Spleen (tissue), 11 donors: ENCODE data around the gene PHLDB1. TPM values are rescaled to one million over a fixed set of nuclear protein-coding genes. Genes with fewer than 3 reads are reported as not detected.

Experiments used
- DNase-seq: peaks from one replicate; pipeline ENCODE4 v3.0.0-alpha.2; 2020
- H3K27ac ChIP-seq, 8 donors: fragments of 200-600 bp; sonication (generic) in 7 of 8; 1 replicate in 4 of 8; 2 replicates in 4 of 8; pipeline versions ENCODE4 v1.5.0 to v1.8.0; 2016 to 2021; ENCODE audit warnings: inconsistent platforms in 4 of 8, mild to moderate bottlenecking in 4 of 8, moderate library complexity in 1 of 8
- H3K27me3 ChIP-seq, 7 donors: fragments of 200-600 bp; sonication (generic) in 6 of 7; replicated peaks in 1 of 7; 1 replicate in 4 of 7; 2 replicates in 3 of 7; pipeline versions ENCODE4 v1.5.0 to v1.8.0; 2016 to 2021; ENCODE audit warnings: inconsistent platforms in 3 of 7, mild to moderate bottlenecking in 1 of 7
- H3K36me3 ChIP-seq, 6 donors: fragments of 200-600 bp; sonication (generic) in 5 of 6; 1 replicate in 4 of 6; 2 replicates in 2 of 6; pipeline versions ENCODE4 v1.5.0 to v1.8.0; 2016 to 2021; ENCODE audit warnings: inconsistent platforms in 2 of 6
- H3K4me1 ChIP-seq, 6 donors: fragments of 200-600 bp; sonication (generic) in 5 of 6; 1 replicate in 3 of 6; 2 replicates in 3 of 6; pipeline versions ENCODE4 v1.5.0 to v1.8.0; 2016 to 2021; ENCODE audit warnings: inconsistent platforms in 3 of 6
- H3K4me3 ChIP-seq, 8 donors: fragments of 200-600 bp; sonication (generic) in 7 of 8; 1 replicate in 4 of 8; 2 replicates in 4 of 8; pipeline versions ENCODE4 v1.5.0 to v1.8.0; 2016 to 2021; ENCODE audit warnings: inconsistent platforms in 4 of 8, mild to moderate bottlenecking in 4 of 8, moderate library complexity in 2 of 8
- H3K9me3 ChIP-seq, 8 donors: fragments of 200-600 bp; sonication (generic) in 7 of 8; 1 replicate in 4 of 8; 2 replicates in 4 of 8; pipeline versions ENCODE4 v1.5.0 to v1.8.0; 2016 to 2021; ENCODE audit warnings: inconsistent platforms in 4 of 8
- POLR2A ChIP-seq, 3 donors: fragments of 450-650 bp; IDR thresholded peaks; one replicate each; pipeline ENCODE4 v1.5.1; 2017; ENCODE audit warnings: antibody characterized with exemption in 3 of 3, mild to moderate bottlenecking in 1 of 3
- POLR2AphosphoS5 ChIP-seq, 3 donors: sonication (generic); formaldehyde crosslinking; IDR thresholded peaks; one replicate each; pipeline ENCODE4 v1.5.1; 2017; ENCODE audit warnings: antibody characterized with exemption in 3 of 3
- WGBS, 5 donors: extraction: QIAGEN DNeasy Blood & Tissue Kit in 3 of 5; methylation state at CpG; one replicate each; pipeline versions ENCODE4 v1.1.5 to v1.1.7; 2013 to 2018; 5-methylcytosine and 5-hydroxymethylcytosine counted together
- intact Hi-C: fragments of 100-400 bp; cut with DNase I; formaldehyde crosslinking; loops from one replicate; pipeline ENCODE4 v1.15.0; 2023; ENCODE audit warnings: low total_unique reads
- polyA plus RNA-seq, 3 donors: library from polyadenylated mRNA; stranded (reverse); fragments of 200-250 nt; gene quantifications; one replicate each; pipeline ENCODE4 v1.2.1, GENCODE V29; 2013
- total RNA-seq, 7 donors: library from RNA; depleted of rRNA in 3 of 7; stranded (reverse); fragments of >200 nt in 3 of 7; fragmentation: NEBNext Ultra II Directional in 4 of 7; extraction: Animal tissue kit (Norgen Biotek cat#: 25700) in 4 of 7; gene quantifications; one replicate each; pipeline versions ENCODE4 v1.1.0 to v1.2.1, GENCODE V29; 2016 to 2021
- TF ChIP-seq, protein P1 (sequence below), 11 experiments: fragments of 200-600 bp in 7 of 11; fragments of 450-650 bp in 4 of 11; sonication (generic) in 4 of 11; IDR thresholded peaks in 8 of 11; conservative IDR thresholded peaks in 3 of 11; 1 replicate in 7 of 11; 2 replicates in 4 of 11; pipeline versions ENCODE4 v1.4.0 to v1.8.0; 2016 to 2021; ENCODE audit warnings: antibody characterized with exemption in 11 of 11, inconsistent platforms in 4 of 11, mild to moderate bottlenecking in 1 of 11
- donor health status: healthy with polysubstance abuse.
- donor health status: DM: no; HTN: no; CAD: no; lungs with moderate emphysema.
- donor health status: DM: no; HTN: no; CAD: no.
- donor health status: Bipolar disorder and iron deficiency.
- donor health status: healthy.
- donor health status: DM: no; HTN: no; CAD: no.
- donor health status: DM: yes; HTN: yes; CAD: no.

The PHLDB1 gene
- total and polyA plus RNA-seq, 10 donors, result 13.0 to 162 (median 69.9) TPM

DNA sequence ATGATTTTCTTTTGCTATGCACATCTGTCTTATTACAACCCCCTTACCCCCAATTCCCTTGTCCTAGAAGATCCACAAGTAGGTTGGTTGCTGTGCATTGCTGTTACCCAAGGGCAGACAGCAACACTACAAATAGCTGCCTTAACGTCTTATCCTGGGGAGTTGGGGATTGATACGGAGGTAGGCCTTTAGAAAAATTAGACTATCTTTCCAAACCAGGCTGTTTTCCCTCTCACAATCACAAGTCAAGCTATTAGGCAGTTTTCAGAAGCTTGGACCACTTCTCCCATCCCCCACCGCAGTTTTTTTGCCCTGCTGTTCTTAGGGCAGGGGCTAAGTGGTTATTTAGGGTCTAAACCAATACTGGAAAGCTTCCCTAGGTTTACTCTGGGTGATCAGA is 2.8 kb upstream of the PHLDB1 start:
- 77 to 98% (median 81%) methylated on average over 3 of the region's 3 CpGs for WGBS, 5 donors
- H3K27ac ChIP-seq, result peak overlapping the region in 7 of 8 donors; percentile 19 to 85 (median 64)
- TF ChIP-seq, protein P1, sequence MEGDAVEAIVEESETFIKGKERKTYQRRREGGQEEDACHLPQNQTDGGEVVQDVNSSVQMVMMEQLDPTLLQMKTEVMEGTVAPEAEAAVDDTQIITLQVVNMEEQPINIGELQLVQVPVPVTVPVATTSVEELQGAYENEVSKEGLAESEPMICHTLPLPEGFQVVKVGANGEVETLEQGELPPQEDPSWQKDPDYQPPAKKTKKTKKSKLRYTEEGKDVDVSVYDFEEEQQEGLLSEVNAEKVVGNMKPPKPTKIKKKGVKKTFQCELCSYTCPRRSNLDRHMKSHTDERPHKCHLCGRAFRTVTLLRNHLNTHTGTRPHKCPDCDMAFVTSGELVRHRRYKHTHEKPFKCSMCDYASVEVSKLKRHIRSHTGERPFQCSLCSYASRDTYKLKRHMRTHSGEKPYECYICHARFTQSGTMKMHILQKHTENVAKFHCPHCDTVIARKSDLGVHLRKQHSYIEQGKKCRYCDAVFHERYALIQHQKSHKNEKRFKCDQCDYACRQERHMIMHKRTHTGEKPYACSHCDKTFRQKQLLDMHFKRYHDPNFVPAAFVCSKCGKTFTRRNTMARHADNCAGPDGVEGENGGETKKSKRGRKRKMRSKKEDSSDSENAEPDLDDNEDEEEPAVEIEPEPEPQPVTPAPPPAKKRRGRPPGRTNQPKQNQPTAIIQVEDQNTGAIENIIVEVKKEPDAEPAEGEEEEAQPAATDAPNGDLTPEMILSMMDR (IDR thresholded peaks at IDR 0.05 in 8 of 11, conservative IDR thresholded peaks at IDR 0.05 in 3 of 11), result no peak
- TF ChIP-seq POLR2A (IDR thresholded peaks at IDR 0.05) (no peak), POLR2AphosphoS5 (IDR thresholded peaks at IDR 0.05) (no peak)
- no peak for DNase-seq
- H3K9me3 ChIP-seq, result no peaks in the 10 kb centered on the region
- H3K4me3 ChIP-seq, result no peak overlapping the region
- H3K27me3 ChIP-seq, result peaks cover 0 to 23% (median 10%) of the 10 kb centered on the region in 7 donors
- H3K4me1 ChIP-seq, result peaks cover 0 to 52% (median 34%) of the 10 kb centered on the region in 6 donors
- intact Hi-C loops, result no loop called here
- peaks cover 0 to 42% (median 31%) of the 10 kb centered on the region in 6 donors for H3K36me3 ChIP-seq

DNA sequence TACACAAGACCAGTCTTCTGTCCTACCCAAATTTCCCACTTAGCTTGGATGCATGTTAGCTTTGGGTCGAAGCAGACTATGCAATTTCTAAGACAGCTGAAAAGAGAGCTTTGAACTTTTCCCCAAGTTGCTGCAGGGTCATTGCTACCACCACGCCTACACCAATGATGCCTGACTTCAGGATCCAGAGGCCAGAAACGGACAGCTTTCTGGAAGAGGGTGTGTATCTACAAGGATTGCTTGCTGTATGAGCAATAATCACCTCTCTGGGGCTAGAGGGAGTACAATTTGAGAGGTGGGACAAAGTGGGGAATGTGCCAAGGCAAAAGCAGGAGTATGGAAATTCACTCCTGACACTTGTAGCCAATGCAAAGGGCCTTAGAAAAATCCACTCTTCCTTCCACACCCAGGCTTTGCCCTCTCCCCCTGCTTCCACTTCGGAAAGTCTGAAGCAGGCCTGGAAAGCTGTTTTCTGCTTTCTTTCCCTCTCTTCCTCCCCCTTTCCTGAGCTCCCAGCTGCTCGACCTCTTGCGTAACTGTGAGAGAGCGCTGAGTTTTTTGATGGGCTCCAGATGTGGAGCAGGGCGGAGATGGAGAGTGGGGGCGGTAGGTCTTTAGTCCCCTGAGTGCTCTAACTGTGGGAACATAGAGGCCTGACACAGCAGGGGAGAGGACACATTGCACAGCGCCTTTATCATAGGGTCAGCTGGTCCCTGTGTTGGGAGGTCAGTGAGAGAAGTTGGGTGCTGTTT is 2.1 kb upstream of the PHLDB1 start:
- WGBS, 5 donors, result 59 to 79% (median 67%) methylated on average over 10 of the region's 10 CpGs
- H3K27ac ChIP-seq, result peak overlapping the region in 7 of 8 donors; percentile 26 to 87 (median 64)
- peaks cover 0 to 59% (median 41%) of the 10 kb centered on the region in 6 donors for H3K4me1 ChIP-seq
- no peaks in the 10 kb centered on the region for H3K9me3 ChIP-seq
- H3K36me3 ChIP-seq, result peaks cover 0 to 35% (median 24%) of the 10 kb centered on the region in 6 donors
- intact Hi-C loops, result no loop called here
- H3K4me3 ChIP-seq, result no peak overlapping the region
- peak in 2 of 3 donors; percentile 77 to 88 for TF ChIP-seq POLR2AphosphoS5 (IDR thresholded peaks at IDR 0.05)
- TF ChIP-seq, protein P1 (IDR thresholded peaks at IDR 0.05 in 8 of 11, conservative IDR thresholded peaks at IDR 0.05 in 3 of 11), result no peak
- DNase-seq, result peak; percentile 50
- peaks cover 0 to 30% (median 15%) of the 10 kb centered on the region in 7 donors for H3K27me3 ChIP-seq

DNA sequence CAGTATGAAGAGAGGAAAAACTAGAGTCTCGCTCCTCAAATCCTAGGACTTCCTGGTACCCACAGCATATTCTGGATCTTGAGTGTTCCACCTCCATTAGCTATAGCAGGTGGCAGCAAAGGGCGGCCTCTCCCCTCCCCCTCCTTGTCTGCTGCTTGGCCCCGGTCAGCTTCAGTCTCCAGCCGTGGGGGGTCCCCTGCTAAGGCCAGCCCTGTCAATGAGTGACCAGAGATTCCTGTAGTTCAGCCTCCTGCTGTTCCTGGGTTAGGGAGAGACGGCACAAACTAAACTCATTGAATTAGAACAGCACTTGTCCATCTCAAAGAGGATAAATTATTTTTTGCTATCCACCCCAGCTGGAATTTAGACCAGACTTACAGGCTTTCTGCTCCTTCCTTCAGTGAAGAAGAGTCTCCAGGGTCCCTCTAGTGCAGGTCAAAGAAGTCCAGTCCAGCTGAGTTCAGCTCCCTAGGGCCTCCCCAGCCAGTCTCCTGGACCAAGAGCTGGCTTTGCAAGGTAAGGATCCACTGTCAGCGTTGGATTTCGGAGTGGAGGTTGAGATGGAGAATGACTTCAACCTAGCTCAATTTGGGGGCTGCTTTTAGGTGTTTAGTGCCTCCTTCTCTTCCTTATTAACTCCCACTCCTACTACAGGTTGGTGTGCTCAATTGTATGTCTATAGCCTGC is 1.1 kb upstream of the PHLDB1 start:
- no peak for TF ChIP-seq POLR2AphosphoS5 (IDR thresholded peaks at IDR 0.05)
- TF ChIP-seq, protein P1 (IDR thresholded peaks at IDR 0.05 in 8 of 11, conservative IDR thresholded peaks at IDR 0.05 in 3 of 11), result no peak
- TF ChIP-seq POLR2A (IDR thresholded peaks at IDR 0.05), result no peak
- 75 to 93% (median 84%) methylated on average over 7 of the region's 7 CpGs for WGBS, 5 donors
- peaks cover 6 to 69% (median 51%) of the 10 kb centered on the region in 6 donors for H3K4me1 ChIP-seq
- DNase-seq, result peak; percentile 49
- H3K9me3 ChIP-seq, result no peaks in the 10 kb centered on the region
- H3K4me3 ChIP-seq, result no peak overlapping the region
- intact Hi-C loops, result no loop called here
- H3K27ac ChIP-seq, result peak overlapping the region in 6 of 8 donors; percentile 52 to 87 (median 66)
- H3K36me3 ChIP-seq, result peaks cover 0 to 25% (median 14%) of the 10 kb centered on the region in 6 donors
- H3K27me3 ChIP-seq, result peaks cover 0 to 40% (median 21%) of the 10 kb centered on the region in 7 donors

DNA sequence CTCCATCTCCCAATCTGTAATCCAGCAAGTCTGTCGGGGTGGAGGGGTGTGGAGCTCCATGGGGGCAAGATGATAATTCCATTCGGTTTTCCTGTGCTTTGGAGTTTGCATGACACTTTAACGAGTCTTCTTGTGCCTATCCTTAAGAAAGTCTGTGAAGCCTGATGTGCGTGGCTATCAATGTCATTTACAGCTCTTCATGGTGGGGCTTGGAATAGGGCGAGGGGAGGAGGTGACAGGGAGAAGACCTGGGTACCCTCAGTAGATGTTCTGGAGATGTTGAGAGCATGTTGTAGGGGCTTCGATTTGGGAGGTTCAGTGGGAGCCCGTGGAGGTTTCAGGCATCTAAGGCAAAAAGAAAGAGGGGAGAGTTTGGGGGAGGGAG is 579 bp upstream of the PHLDB1 start:
- H3K4me1 ChIP-seq, result peaks cover 7 to 75% (median 56%) of the 10 kb centered on the region in 6 donors
- no peaks in the 10 kb centered on the region for H3K9me3 ChIP-seq
- peaks cover 0 to 19% (median 8%) of the 10 kb centered on the region in 6 donors for H3K36me3 ChIP-seq
- peak; percentile 8 for DNase-seq
- H3K27ac ChIP-seq, result peak overlapping the region in 5 of 8 donors; percentile 52 to 87 (median 69)
- peaks cover 0 to 46% (median 21%) of the 10 kb centered on the region in 7 donors for H3K27me3 ChIP-seq
- 79 to 85% (median 83%) methylated on average over 7 of the region's 7 CpGs for WGBS, 5 donors
- intact Hi-C loops, result no loop called here
- TF ChIP-seq, protein P1 (IDR thresholded peaks at IDR 0.05 in 8 of 11, conservative IDR thresholded peaks at IDR 0.05 in 3 of 11), result no peak
- TF ChIP-seq POLR2AphosphoS5 (IDR thresholded peaks at IDR 0.05), result no peak
- no peak for TF ChIP-seq POLR2A (IDR thresholded peaks at IDR 0.05)
- H3K4me3 ChIP-seq, result no peak overlapping the region
